Stimulated activated CD8-positive, alpha-beta memory T cell treated with anti-CD3 and anti-CD28 coated beads, Interleukin-12 subunit alpha, Interleukin-12 subunit beta, amount 100 ng/mL, for 1 hour (primary cell): ENCODE measurements around the gene UCP3.

Experiments used
- DNase-seq: peaks from one replicate; pipeline ENCODE4 v3.0.0-alpha.2; 2020; ENCODE audit warnings: low read depth

The UCP3 gene

DNA sequence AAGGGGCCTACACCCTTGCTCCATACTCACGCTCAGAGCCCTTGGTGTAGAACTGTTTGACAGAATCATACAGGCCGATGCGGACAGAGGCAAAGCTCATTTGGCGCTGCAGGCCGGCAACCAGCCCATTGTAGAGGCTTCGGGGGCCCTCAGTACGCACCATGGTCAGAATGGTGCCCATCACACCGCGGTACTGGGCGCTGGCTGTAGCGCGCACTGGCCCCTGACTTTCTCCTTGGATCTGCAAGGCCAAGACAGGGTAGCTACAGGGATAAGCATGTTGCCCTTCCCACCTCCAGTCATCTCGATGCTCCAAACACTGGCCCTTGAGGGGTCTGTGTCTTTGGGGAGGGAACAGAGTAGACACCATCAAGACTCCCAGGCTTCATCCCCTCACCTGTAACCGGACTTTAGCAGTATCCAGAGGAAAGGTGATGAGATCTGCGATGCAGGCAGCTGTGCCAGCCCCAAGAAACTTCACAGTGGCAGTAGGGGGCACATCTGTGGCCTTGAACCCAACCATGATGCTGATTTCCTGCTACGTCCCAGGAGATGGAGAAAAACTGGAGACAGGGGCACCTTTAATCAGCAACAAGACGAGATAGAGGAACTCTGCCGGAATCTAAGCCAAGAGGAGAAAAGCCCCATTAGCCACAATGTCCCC lies 30.9 kb downstream of the UCP3 start:
- DNase-seq: no peak

DNA sequence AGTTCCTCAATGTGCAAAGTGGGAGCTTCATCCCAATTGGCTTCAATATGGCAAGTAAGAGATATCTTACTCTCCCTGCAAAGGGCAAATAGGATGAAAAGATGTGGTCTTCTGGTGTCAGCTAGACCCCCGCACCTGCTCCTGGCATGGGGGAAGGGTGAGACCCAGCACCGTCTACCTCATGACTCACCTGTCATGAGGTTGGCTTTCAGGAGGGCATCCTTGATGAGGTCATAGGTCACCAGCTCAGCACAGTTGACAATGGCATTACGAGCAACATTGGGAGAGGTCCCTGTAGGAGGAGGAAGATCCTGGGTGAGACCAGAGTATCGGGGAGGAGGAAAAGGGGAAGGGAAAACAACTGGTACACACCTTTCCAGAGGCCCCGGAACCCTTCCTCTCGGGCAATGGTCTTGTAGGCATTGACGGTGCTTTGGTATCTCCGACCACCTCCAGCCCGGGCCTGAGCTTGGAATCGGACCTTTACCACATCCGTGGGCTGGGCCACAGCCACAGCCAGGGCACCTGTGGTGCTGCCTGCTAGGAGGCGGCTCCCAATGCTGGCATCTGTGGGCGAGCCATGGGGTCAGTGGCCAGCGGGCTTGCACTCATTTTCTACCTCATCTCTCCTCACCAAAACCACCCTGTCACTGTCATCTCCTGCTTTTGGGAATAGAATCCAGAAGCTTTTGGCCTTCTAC lies 32.3 kb downstream of the UCP3 start:
- DNase-seq: no peak

DNA sequence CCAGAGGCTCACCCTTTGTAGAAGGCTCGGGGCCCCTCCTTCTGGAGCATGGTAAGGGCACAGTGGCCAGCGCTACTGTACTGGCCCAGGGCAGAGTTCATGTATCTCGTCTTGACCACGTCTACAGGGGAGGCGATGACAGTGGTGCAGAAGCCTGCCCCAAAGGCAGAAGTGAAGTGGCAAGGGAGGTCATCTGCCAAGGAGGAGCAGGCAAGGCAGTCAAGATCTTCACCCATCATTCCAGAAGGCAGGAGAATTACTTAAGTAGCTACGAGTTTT lies 33.5 kb downstream of the UCP3 start:
- no peak for DNase-seq

DNA sequence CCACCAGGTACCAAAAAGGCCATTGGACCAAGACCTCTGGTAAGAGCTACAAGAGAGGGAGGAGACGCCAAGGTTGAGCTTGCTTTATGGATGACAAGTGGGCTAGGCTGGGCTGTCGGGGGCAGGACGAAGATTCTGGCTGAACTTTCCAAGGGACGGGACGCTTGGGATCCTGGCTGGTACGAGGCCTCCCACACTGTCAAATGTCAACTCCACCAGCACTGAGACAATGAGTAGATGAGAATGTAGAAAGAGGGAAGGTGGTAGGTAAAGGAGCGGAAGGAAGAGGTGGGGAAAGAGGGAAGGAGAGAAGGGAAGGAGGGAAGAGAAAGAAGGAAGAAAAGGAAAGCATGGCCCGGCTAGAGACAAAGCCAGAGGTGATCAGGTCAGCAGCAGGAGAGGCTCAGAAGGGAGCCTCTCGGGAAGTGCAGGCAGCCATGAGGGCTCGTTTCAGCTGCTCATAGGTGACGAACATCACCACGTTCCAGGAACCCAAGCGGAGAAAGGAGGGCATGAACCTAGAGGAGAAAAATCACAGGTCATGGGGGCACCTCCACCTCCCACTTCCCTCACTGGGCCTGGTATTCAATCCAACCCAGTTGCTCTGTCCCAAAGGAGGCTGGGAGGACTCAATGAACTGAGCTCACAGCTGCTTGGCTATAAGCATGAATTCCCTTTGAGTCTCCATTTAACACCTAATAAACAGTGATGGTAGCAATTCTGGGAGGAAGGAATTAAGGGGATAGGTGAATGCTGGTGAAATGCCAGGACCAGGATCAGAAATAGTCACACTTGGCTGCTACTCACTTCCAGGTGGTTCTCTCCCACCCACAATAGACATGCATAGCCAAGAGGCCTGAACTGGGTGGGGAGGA lies 34.0 kb downstream of the UCP3 start:
- DNase-seq: no peak

DNA sequence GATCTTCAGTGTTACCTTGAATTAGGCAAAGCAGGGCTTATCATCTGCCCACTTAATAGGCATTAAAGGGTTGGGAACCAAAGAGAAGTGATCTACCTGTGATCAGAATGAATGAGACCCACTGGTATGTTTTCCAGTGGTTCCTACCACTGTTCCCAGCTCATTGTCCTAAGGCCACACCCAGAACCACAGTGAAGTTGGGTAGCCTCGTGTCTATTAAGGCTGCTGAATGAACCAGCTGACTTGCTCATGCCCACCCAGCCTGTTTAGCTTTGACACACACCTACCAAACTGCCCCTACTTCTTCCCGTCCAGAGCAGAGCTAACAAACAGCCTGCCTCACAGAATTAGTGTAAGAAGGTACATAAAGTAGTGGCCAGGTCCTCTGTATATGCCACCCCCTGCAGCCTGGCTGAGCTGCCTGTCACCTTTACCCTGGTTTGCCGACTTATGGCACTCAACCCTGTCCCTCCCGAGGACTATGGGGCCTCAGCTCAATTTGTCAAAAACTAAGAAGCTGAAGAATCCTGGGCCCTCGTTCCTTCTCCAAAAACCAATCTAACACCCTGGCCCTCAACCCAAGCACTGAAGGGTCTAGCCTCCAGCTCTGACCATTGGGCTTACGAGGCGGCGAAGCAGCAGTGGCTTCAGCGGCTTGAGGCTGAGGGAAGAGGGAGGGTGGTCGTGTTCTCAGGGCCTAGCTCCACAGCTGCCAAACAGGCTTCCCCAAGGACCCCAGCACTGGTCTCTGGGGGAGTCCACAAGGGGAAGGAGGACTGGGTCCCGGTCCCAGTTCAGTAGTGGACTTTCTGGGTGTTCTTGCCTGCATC lies 36.0 kb downstream of the UCP3 start:
- no peak for DNase-seq

DNA sequence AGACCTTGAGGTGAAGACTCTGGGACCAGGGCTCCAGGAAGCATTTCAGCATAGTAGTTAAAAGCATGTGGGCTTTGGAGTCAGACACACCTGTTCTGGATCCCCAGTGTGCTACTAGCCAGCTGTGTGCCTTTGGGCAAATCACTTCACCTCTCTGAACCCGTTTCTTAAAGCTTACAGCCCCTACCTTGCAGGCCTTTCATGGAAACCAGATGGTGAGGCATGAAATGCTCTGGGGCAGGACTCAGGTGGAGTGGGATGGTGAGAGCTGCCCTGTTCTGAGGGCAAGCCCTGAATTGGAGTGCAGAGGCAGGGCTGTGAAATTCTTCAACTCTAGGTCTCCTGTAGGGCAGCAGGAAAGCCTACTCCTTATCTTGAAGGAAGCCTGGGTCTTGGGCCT lies 36.7 kb downstream of the UCP3 start:
- no peak for DNase-seq

DNA sequence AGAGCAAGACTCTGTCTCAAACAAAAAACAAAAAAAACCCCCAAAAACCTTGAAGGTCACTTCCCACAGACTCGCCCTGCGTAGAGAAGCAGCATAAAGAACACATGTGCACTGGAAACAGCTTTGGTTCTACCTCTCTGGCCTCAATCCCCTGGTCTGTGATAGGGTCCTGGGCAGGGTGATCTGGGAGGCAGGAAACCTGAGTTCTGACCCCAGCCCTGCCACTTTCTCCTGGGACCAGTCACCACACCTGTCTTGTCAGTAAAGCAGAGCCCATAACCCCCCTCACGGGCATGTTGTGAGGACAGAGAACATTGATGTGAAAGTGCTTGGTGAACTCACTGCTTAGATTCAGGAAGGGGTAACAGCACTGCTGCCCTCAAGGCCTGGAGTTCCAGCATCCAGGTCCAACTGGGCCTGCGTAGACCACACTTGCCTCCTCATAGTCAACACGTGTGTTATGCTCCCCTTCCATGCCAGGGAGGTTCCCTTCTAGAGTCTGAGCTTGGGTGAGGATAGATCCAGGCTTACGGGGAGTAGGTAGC lies 37.6 kb downstream of the UCP3 start:
- no peak for DNase-seq

DNA sequence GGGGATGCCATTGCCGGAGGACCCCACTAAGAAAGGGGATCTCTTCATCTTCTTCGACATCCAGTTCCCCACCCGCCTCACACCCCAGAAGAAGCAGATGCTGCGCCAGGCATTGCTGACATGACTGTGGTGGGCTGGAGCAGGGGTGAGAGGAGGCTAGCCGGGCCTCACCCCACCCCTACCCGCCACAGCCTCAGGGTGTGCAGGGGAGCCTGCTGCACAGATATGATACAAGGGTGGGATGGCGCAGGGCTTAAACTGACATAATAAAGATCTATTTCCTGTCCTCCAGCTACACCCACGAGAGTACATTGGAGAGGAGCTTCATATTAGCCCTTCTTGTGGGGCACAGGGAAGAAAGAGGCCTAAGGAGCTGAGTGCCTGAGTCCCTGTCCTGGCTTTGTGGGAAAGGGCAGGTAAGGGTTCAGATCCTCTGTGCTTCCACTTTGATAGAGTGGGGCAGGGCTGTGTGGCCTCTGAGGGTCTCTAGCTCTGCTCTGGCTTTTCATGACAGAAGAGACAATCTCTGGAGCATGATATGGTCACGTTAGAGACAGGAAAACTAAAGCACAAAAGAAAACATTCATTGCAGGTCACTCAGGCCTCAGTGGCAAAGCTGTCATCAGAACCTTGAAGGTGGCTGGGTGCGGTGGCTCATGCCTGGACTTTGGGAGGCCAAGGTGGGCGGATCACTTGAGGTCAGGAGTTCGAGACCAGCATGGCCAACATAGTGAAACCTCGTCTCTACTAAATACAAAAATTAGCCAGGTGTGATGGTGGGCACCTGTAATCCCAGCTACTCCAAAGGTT lies 38.7 kb downstream of the UCP3 start:
- no peak for DNase-seq

DNA sequence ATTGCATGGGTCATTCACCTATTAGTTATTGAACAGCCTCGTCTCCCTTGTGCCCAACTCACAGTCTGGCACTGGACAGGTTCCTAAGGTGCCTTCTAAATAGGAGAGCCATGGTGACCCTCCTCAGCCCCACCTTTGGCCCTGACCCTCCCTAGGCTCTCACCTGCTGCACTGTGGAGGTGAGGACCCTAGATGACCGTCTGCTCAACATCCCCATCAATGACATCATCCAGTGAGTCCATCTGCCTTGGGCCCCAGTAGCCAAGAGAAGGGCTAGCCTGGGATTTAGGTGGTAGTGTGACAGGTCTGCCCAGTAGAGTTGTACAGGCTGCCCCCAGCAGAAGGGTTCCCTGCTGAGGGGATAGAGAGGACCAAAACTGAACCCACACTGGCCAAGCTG lies 39.8 kb downstream of the UCP3 start:
- no peak for DNase-seq

DNA sequence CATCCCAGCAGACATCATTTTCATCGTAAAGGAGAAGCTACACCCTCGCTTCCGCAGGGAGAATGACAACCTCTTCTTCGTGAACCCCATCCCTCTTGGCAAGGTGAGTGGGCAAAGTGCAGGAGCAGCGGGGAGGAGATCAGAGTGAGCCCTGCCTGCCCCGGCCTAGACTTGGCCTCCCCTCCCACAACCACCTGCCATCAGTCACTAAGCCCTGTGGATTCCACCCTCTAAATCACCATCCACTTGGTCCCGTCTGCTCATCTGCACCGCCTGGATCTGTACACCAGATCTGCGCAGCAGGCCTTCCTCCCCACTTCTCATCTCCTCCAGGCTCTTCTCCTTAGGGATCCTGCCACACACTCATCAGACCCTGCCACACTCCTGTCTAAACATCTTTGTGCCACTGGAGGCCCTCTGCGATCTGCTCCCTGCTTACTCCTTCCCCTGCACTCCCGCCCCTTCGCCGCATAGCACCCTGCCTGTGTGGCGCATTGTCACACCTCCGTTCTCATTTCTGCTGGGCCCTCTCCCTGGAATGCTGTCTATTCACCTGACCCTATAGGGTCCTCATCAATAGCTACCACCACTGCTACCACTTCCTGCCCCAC lies 40.4 kb downstream of the UCP3 start:
- no peak for DNase-seq

DNA sequence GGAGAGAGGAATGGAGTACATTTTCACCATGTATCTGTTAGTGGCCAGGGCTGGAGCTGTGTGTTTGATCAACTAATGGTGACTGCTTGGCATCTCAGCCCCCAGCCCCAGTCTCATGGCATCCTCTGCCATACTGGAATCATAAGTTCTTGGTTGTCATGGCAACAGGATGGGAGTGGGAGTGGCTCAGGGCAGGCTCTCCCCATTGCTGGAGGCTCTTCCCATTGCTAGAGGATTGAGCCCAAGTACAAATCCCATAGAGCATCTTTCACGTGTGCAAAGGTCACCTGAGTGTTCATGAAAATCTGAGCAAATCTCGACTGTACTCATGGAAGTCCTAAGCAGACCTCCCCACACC lies 43.1 kb downstream of the UCP3 start:
- no peak for DNase-seq

DNA sequence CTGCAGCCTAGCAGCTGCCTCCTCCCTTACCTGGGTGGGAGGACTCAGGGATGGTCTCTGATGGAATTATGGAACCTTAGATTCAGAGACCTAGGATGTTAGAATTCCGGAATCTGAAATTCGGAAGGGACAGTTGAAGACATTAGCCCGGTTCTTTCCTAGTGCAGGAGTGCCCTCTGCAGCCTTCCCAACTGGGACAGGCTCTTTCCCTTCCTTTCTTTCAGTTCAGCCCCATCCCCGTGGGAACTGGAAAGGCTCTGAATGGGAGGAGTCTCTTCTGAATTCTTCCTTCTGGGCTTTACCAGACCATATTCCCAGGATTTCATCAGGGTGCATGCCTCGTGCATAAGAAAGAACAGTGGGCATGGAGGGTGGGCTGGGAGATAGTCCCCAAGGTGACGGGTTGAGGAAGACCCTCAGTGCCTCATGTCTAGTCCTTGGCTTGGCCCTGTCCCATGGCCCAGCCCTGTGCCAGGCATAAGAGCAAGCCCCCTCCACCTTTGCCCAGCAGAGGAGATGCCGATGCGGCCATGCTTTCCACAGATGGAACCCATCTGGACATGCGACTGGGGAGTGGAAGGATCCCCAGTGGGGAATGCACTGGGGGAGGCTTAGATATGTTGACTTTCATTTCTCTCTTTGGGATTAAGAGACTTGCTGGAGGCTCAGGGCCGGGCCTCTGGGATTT lies 43.7 kb downstream of the UCP3 start:
- DNase-seq: no peak

DNA sequence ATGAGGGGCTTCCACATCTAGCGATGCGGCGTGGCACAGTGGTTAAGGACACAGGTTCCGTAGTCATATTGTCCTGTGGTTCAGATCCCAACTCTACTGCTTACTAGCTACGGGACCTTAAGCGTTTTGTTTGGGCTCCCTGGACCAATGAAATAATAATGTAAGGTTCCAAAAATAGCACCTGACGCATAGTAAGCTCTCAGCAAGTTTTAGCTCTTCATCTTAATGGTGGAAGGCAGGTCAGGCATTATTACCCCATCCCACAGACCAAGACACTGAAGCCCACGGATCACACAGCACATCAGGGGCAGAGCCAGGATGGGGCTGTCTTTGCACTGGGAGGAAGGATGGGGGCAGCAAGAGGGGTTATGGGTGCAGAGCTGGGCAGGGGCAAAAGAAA lies 45.0 kb downstream of the UCP3 start:
- no peak for DNase-seq

DNA sequence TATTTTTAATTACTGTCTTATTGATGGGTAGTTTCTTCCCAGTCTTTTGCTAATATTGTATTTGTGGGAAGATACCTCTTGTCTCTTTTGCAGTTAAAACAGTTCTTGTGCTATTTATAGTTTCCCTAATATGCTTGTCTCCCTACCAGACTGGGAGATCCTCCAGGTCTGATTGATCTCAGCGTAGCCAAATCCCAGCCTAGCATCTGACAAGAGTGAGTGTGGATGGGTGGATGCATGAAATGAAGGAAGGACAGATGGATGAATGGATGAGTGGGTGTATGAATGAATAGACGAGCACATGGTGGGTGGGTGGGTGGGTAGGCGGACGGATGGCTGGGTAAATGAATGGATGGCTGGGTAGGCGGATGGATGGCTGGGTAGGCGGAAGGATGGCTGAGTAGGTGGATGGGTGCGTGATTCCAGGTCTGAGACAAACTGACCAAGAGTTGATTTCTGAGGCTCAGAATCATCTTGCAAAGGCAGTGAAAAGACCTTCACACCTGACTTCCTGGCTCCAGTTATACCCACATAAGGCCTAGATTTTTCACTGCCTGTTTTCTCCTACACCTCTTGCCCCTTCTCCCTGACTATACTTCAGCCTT lies 46.7 kb downstream of the UCP3 start:
- DNase-seq: no peak

DNA sequence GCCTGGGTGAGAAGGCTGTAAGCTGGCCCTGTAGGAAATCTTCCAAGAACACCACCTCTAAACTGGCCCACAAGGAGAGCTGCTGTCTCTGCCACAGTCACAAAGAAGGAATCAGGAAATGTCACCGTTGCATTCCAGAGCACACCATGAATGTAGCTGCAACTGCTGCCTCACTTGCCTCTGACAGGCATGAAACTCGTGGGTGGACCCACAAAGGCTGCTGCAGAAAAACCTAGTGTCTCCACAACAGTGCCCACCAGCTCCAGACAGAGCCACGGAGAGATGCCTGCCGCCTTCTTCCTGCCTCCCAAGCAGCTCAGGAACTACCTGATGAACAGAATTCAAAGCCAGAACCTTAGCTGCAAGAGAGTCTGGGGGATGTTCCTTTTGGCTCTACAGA lies 47.6 kb downstream of the UCP3 start:
- DNase-seq: no peak

DNA sequence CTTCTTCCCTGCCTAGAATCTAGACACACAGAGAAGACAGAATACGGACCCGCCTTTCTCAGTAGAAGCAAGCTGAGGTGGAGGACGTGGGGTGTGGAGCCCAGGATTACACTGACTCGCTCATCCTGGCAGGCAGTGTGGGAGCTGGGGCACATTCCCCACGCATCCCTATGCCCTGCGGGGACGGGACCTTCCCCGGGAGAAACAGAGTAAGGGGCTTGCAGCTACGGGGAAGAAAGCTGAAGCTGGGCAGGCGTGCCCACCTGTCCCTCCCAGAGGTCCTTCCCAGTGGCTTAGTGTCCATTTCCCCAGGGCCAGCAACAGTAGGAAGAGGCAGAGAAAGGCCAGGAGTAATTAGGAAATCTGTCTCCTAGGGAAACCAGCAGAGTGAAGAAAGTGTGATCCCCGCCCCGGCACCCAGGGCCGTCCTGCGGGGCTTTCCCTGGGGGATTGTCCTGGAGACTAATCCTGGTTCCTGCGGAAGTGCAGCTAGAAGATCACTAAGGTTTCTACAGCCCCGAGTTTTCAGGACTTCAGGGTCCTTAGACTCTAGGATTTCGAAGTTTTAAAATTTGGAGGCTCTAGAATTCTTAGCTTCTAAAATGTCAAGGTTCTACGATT lies 50.3 kb downstream of the UCP3 start:
- no peak for DNase-seq

DNA sequence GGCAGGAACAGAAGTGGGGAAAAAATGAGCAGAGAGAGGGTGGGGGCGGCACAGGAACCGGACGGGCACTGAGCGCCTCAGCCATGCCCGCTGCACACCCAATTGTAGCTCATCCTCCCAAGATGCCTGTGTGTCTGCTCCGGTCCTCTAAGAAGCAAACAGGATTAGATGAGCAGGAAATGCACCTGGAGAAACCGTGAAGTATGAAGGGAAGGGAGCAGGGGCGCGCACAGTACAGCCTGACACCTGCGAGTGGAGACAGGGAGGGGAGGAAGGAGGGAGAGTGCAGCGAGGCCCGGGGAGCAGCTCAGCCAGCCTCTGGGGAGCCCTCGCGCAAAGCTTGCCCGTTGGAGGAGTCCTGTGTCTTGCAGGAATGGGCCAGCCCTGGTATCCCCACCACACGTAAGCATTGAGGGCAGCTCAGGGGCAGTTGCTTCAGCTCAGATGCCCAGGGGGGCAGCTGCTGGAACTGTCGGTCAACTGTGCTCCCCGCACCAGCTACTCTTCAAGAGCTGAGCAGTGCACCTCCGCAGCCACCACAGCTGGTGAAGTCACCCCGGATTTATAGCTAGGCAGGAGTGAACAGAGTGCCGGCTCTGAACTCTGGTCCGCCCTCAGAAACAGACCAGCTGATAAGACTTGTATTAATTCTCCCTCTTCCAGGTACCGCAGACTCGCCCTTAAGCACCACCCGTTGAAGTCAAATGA lies 51.1 kb downstream of the UCP3 start:
- no peak for DNase-seq

DNA sequence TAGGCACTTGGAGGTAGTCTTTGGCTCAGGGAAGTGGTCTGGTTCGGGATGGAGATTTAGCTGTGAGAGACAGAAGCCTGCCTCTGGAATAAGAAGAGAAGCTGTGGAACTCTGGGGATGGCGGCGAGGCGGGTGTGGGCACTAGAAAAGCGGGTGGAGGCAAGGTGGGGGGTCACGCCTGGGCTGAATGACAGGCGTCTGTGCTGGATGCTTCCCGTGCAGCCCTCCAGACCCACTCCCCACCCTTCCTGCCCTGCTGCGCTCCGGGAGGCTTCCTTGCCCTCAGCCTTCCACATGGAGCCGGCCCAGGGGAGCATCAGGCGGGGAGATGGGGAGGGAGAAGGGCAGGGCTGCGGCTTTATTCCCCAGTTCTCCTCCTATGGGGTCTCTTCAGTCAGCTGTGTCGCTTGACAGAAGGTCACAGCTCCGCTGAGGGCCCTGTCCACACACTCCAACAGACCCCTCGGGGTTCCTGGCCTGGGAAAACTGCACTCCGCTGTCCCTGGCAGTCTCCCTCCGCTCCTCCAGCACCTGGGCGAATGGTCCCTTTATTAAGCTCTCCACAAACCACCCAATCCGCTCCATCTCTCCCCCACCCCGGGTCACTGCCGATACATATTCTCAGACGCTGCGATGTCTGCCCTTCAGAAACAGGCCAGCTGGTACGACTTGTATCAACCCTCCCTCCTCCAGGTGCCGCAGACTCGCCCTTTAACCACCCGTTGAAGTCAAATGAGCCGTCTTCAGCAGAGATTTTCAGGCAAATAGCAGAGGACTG lies 51.8 kb downstream of the UCP3 start:
- no peak for DNase-seq
